ENCODE measurements around the gene TMEM235.

TMEM235 gene

DNA sequence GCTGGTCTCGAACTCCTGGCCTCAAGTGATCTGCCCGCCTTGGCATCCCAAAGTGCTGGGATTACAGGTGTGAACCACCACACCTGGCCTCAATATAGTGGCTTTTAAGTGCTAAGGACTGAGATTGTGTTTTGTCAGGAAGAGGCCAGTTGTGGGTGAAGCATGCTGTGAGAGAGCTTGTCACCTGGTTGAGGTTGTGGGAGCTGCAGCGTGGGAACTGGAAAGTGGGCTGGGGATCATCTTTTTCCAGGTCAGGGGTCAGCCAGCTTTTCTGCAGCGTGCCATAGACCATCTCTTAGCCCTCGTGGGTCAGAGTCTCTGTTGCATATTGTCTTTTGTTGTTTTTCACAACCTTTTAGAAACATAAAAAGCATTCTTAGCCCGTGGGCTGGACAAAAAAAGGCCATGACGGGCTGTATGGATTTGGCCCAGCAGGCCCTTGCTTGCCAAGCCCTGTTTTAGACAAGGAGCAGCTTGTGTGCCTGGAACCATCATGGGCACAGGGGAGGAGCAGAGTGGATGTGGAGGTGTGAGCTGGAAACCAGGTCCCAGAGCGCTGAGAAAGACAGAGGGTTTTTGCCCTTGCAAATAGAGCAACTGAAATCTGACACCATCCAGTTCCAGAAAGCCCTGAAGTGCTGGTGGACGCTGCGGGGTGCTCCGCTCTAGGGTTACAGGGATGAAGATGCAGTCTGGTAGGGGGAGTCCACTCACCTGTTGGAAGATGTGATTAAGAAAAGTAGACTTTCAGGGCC, 11.9 kb upstream of the TMEM235 start:
- no peak for DNase-seq

DNA sequence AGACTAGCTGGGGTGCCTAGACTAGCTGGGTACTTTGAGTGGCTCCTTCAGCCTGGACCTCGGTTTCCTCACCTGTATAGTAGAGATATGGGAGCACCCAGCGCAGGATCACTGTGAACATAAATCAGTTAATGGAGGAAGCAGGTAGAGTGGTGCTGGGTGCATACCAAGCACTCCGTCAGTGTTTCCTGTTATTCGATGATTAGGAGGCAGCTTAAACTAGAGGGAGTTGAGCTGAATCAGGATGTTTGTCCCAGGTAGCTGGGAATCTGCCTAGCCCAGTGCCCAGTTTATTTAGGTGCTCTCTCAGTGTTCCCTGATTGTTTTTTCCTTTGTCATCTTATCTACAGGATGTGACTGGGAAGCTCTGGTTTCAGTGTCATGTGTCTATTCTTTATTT, 8.4 kb upstream of the TMEM235 start:
- no peak for DNase-seq

GRCh38 chr17:78223765-78224164, 7.7 kb upstream of the TMEM235 start:
- DNase-seq, result no peak

- peak; percentile 76 for DNase-seq
These were observed 7.0 kb upstream of the TMEM235 start for GRCh38 chr17:78224231-78225087.

DNA sequence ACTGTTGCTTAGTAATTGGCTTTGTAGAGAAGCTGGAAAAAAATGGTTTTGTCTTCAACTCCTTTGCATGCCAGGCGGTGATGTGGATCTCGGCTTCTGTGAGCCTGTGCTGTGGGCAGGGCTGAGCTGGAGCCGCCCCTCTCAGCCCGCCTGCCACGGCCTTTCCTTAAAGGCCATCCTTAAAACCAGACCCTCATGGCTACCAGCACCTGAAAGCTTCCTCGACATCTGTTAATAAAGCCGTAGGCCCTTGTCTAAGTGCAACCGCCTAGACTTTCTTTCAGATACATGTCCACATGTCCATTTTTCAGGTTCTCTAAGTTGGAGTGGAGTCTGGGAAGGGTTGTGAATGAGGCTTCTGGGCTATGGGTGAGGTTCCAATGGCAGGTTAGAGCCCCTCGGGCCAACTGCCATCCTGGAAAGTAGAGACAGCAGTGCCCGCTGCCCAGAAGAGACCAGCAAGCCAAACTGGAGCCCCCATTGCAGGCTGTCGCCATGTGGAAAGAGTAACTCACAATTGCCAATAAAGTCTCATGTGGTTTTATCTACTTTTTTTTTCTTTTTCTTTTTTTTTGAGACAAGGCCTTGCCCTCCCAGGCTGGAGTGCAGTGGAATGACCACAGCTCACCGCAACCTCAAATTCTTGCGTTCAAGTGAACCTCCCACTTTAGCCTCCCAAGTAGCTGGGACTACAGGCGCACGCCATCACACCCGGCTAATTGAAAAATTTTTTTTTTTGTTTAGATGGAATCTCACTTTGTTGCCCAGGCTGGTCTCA, 6.2 kb upstream of the TMEM235 start:
- peak; percentile 42 for DNase-seq

- DNase-seq, result no peak
These were observed 5.2 kb upstream of the TMEM235 start for GRCh38 chr17:78226055-78226758.

GRCh38 chr17:78226759-78227454, 4.5 kb upstream of the TMEM235 start:
- DNase-seq, result no peak

DNA sequence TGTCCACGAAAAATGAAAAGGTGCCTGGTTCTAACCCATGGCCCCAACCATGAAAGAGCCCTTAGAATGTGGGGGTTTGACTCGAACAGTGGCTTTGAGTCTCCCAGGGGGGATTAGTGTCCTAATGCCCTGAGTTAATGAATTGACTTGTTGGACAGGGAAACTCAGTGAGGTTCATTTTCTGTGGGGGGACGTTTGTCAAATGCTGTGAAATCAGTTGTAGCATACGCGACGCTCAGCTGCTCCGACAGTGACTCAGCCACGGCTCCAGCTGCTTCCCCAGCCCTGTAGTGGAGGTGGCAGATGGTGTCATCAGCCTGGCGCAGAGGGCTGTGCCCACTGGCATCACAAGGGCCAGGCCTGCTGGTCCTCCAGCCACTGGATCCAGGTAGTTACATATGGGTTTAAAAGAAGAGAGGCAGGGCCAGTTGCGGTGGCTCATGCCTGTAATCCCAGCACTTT, 3.9 kb upstream of the TMEM235 start:
- peak; percentile 56 for DNase-seq

DNA sequence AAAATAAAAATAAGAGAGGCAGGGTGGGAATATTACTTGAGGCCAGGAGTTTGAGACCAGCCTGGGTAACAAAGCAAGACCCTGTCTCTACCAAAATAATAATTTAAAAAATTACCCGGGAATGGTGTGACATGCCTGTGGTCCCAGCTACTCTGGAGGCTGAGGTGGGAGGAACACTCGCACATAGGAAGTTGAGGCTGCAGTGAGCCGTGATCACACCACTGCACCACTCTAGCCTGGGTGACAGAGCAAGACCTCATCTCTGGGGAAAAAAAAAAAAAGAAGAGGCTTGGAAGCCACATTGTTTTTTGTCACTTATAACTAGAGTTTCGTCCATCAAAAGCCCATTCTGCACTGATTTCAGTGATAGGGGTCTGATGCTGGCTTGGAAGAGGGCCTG, 3.3 kb upstream of the TMEM235 start:
- no peak for DNase-seq

GRCh38 chr17:78230252-78230962, 1.0 kb upstream of the TMEM235 start:
- DNase-seq, result no peak

- no peak for DNase-seq
These were observed 794 bp downstream of the TMEM235 start for GRCh38 chr17:78231991-78232858.

DNA sequence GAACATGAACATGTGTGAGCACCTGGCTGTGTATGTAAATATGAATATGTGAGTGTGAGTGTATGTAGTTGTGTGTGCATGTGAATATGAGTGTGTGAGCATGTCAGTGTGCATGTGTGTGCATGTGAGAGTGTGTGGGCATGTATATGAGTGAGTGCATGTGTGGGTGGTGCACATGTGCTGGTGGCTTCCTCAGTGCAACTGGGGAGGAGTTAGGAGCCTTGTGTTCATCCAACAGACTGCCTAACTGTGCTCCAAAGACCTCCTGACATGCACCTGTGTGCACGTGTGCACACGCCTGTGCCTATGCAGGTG, 1.4 kb downstream of the TMEM235 start:
- DNase-seq, result no peak

GRCh38 chr17:78233678-78234077, 2.2 kb downstream of the TMEM235 start:
- no peak for DNase-seq

- no peak for DNase-seq
These were observed 2.9 kb downstream of the TMEM235 start for GRCh38 chr17:78234261-78234865.

- DNase-seq, result peak; percentile 77
These were observed 3.6 kb downstream of the TMEM235 start for GRCh38 chr17:78235022-78235421.

DNA sequence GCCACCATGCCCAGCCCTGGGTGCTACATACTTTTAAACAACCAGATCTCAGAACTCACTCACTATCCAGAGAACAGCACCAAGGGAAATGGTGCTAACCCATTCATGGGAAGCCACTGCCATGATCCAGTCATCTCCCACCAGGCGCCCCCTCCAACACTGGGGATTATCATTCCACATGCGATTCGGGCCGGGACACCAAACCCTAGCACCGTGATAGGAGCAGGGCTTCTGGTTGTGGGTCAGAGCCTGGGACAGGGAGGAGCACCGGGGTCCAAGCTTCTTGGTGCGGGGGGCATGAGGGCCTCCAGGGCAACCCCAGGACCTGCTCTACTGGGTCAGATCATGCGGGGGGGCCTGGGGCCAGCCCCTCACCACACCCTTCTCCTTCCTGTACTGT, 4.5 kb downstream of the TMEM235 start:
- no peak for DNase-seq

- DNase-seq, result no peak
These were observed 5.1 kb downstream of the TMEM235 start for GRCh38 chr17:78236362-78237127.

DNA sequence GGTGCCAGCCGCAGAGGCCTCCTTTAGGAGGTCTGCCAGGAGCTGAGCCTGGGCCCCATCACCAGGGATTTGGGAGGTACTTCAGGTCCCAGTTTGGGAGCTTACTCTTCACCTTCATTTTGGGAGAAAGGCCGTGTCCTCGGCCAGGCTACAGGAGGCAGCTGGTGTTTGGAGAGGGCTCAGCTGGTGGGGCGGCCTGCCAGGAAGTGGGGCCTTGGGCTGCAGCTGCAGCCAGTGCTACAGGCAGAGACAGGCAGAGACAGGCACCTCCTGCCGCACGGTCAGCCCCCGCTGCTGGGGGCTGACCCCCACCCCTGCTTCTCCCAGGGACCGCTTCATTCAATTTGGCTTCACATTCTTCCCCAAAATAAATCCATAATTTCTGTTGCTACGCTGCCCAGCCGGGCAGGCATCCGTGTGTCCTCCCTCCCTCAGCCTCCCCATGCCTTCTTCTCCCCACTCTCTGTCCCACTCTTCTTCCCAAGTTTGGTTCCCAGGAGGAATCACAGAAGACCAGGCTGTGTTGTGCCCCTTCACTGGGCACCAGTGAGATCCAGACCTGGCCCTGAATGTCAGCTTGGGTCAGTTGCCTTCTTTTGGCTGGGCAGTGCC, 6.1 kb downstream of the TMEM235 start:
- DNase-seq, result peak; percentile 87

Measured in midbrain (tissue), 1 donor.